HG03135 (cell line): ENCODE data around the gene ANKRD49.

Experiments
- ATAC-seq: cut with Tn5 transposase; IDR thresholded peaks from one replicate; pipeline ENCODE4 v1.9.1; 2021; ENCODE audit warnings: mild to moderate bottlenecking, moderate library complexity; ENCODE audit not compliant: unreplicated experiment

Gene ANKRD49

DNA sequence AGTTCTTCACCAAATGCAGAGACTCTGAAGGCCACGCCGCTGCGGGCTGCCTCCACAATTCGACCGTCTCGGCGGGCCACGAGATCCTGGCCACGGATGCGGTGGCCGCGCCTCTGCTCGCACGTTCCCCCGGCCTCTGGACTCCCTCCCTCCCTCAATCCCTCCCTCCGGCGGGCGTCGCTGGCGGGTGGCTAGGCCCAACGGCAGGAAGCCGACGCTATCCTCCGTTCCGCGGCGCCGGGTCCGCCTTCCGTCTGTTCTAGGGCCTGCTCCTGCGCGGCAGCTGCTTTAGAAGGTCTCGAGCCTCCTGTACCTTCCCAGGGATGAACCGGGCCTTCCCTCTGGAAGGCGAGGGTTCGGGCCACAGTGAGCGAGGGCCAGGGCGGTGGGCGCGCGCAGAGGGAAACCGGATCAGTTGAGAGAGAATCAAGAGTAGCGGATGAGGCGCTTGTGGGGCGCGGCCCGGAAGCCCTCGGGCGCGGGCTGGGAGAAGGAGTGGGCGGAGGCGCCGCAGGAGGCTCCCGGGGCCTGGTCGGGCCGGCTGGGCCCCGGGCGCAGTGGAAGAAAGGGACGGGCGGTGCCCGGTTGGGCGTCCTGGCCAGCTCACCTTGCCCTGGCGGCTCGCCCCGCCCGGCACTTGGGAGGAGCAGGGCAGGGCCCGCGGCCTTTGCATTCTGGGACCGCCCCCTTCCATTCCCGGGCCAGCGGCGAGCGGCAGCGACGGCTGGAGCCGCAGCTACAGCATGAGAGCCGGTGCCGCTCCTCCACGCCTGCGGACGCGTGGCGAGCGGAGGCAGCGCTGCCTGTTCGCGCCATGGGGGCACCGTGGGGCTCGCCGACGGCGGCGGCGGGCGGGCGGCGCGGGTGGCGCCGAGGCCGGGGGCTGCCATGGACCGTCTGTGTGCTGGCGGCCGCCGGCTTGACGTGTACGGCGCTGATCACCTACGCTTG is 50.2 kb downstream of the ANKRD49 start, which contains the start of gene FUT4:
Gene FUT4 (plus strand): TSS at position 227 of the 951 bp plus-strand sequence. CDS start 213 bp downstream, at position 440.
- peak; percentile 78 for ATAC-seq

- ATAC-seq, result no peak
Observed at GRCh38 chr11:94544646-94545263, 51.0 kb downstream of the ANKRD49 start.

- ATAC-seq, result no peak
Observed at GRCh38 chr11:94545264-94546161, 51.7 kb downstream of the ANKRD49 start.

DNA sequence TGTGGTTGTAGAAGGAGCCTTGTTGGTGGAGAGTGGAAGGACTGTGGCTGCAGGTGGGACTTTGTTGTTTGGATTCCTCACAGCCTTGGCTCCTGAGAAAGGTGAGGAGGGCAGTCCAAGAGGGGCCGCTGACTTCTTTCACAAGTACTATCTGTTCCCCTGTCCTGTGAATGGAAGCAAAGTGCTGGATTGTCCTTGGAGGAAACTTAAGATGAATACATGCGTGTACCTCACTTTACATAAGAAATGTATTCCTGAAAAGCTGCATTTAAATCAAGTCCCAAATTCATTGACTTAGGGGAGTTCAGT is 52.3 kb downstream of the ANKRD49 start:
- no peak for ATAC-seq

- no peak for ATAC-seq
Observed at GRCh38 chr11:94546886-94547285, 53.1 kb downstream of the ANKRD49 start.

GRCh38 chr11:94549146-94549545 is 55.4 kb downstream of the ANKRD49 start:
- no peak for ATAC-seq
